Liver (tissue), 3 donors: Measurements from ENCODE around the gene RNU1-4.

Source experiments
- ATF3 ChIP-seq: IDR thresholded peaks from 2 replicates; pipeline ENCODE4 v1.6.1; 2016; ENCODE audit warnings: antibody characterized with exemption
- CTCF ChIP-seq: fragments of 150-350 bp; IDR thresholded peaks from 2 replicates; pipeline ENCODE4 v1.5.1; 2017; ENCODE audit warnings: improper control_type of control experiment, low read depth, low read length; ENCODE audit not compliant: missing input control
- GABPA ChIP-seq, 2 donors: IDR thresholded peaks in 1 of 2; conservative IDR thresholded peaks in 1 of 2; 2 replicates each; pipeline ENCODE4 v1.6.1; 2016; ENCODE audit warnings: antibody characterized with exemption in 2 of 2, mild to moderate bottlenecking in 1 of 2, moderate library complexity in 1 of 2
- JUND ChIP-seq, 2 donors: IDR thresholded peaks; 2 replicates each; pipeline ENCODE4 v1.6.1; 2016; ENCODE audit warnings: antibody characterized with exemption in 2 of 2
- MAX ChIP-seq: IDR thresholded peaks from 2 replicates; pipeline ENCODE4 v1.6.1; 2016; ENCODE audit warnings: antibody characterized with exemption
- SP1 ChIP-seq: IDR thresholded peaks from 2 replicates; pipeline ENCODE4 v1.6.1; 2018; ENCODE audit warnings: antibody characterized with exemption, mild to moderate bottlenecking
- donor health status: healthy.
- donor health status: healthy.

- TF ChIP-seq CTCF (no peak), JUND (IDR thresholded peaks at IDR 0.05) (no peak), SP1 (no peak), ATF3 (no peak), GABPA (IDR thresholded peaks at IDR 0.05 in 1 of 2, conservative IDR thresholded peaks at IDR 0.05 in 1 of 2) (no peak), MAX (no peak)
Measured at GRCh38 chr1:16724718-16725438, 15.4 kb upstream of the RNU1-4 start.
